Ishikawa (cell line): Measurements from ENCODE around the gene CDPF1.
A peak's percentile ranks its signal among the peaks of the same experiment; 100 is the strongest.

Source experiments
- CEBPB ChIP-seq: IDR thresholded peaks from 2 replicates; pipeline ENCODE4 v1.6.1; 2012
- CREB1 ChIP-seq: IDR thresholded peaks from 2 replicates; pipeline ENCODE4 v1.6.1; 2012; ENCODE audit warnings: low read depth
- EGR1 ChIP-seq: IDR thresholded peaks from 2 replicates; pipeline ENCODE4 v1.6.1; 2012
- EP300 ChIP-seq: IDR thresholded peaks from 2 replicates; pipeline ENCODE4 v1.6.1; 2012; ENCODE audit warnings: borderline replicate concordance
- FOXM1 ChIP-seq: IDR thresholded peaks from 2 replicates; pipeline ENCODE4 v1.6.1; 2012; ENCODE audit warnings: low read depth, borderline replicate concordance
- MAX ChIP-seq: IDR thresholded peaks from 2 replicates; pipeline ENCODE4 v1.6.1; 2012
- RAD21 ChIP-seq: IDR thresholded peaks from 2 replicates; pipeline ENCODE4 v1.6.1; 2012; ENCODE audit warnings: low read depth
- TAF1 ChIP-seq: IDR thresholded peaks from 2 replicates; pipeline ENCODE4 v1.6.1; 2012; ENCODE audit warnings: low read depth, mild to moderate bottlenecking
- TCF12 ChIP-seq: IDR thresholded peaks from 2 replicates; pipeline ENCODE4 v1.6.1; 2012; ENCODE audit warnings: low read depth
- TEAD4 ChIP-seq: IDR thresholded peaks from 2 replicates; pipeline ENCODE4 v1.6.1; 2012
- USF1 ChIP-seq: IDR thresholded peaks from 2 replicates; pipeline ENCODE4 v1.6.1; 2012
- YY1 ChIP-seq: IDR thresholded peaks from 2 replicates; pipeline ENCODE4 v1.6.1; 2012; ENCODE audit warnings: low read depth
- ZBTB7A ChIP-seq: IDR thresholded peaks from 2 replicates; pipeline ENCODE4 v1.6.1; 2012; ENCODE audit warnings: low read depth
- TF ChIP-seq, protein P1 (sequence below): IDR thresholded peaks from 2 replicates; pipeline ENCODE4 v1.6.1; 2012; ENCODE audit warnings: low read depth, mild to moderate bottlenecking

- TF ChIP-seq CEBPB (no peak), EGR1 (no peak), RAD21 (no peak), MAX (peak; percentile 98), ZBTB7A (peak; percentile 59; the same call in 1 of the 2 replicates), USF1 (no peak; the same call in 1 of the 2 replicates), CREB1 (no peak), EP300 (no peak), TAF1 (peak; percentile 88), YY1 (peak; percentile 55; the same call in 1 of the 2 replicates), TCF12 (peak; percentile 48; the same call in 1 of the 2 replicates), FOXM1 (no peak), TEAD4 (no peak)
- TF ChIP-seq, protein P1, sequence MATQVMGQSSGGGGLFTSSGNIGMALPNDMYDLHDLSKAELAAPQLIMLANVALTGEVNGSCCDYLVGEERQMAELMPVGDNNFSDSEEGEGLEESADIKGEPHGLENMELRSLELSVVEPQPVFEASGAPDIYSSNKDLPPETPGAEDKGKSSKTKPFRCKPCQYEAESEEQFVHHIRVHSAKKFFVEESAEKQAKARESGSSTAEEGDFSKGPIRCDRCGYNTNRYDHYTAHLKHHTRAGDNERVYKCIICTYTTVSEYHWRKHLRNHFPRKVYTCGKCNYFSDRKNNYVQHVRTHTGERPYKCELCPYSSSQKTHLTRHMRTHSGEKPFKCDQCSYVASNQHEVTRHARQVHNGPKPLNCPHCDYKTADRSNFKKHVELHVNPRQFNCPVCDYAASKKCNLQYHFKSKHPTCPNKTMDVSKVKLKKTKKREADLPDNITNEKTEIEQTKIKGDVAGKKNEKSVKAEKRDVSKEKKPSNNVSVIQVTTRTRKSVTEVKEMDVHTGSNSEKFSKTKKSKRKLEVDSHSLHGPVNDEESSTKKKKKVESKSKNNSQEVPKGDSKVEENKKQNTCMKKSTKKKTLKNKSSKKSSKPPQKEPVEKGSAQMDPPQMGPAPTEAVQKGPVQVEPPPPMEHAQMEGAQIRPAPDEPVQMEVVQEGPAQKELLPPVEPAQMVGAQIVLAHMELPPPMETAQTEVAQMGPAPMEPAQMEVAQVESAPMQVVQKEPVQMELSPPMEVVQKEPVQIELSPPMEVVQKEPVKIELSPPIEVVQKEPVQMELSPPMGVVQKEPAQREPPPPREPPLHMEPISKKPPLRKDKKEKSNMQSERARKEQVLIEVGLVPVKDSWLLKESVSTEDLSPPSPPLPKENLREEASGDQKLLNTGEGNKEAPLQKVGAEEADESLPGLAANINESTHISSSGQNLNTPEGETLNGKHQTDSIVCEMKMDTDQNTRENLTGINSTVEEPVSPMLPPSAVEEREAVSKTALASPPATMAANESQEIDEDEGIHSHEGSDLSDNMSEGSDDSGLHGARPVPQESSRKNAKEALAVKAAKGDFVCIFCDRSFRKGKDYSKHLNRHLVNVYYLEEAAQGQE: no peak
These were observed at the start of gene CDPF1 for GRCh38 chr22:46250035-46250782.
